Endothelial cell of hepatic sinusoid (primary cell): ENCODE data around the gene USP17L18.
"Not testable (repeated sequence)": the region's sequence is repeated elsewhere in the genome, so short reads cannot be mapped to it uniquely, and the experiment has no call there.

Source experiments
- in situ Hi-C: cut with HindIII; loops from 2 replicates; pipeline ENCODE4 v1.10.0; 2017; ENCODE audit warnings: low sequenced_read_pairs

Gene USP17L18, protein sequence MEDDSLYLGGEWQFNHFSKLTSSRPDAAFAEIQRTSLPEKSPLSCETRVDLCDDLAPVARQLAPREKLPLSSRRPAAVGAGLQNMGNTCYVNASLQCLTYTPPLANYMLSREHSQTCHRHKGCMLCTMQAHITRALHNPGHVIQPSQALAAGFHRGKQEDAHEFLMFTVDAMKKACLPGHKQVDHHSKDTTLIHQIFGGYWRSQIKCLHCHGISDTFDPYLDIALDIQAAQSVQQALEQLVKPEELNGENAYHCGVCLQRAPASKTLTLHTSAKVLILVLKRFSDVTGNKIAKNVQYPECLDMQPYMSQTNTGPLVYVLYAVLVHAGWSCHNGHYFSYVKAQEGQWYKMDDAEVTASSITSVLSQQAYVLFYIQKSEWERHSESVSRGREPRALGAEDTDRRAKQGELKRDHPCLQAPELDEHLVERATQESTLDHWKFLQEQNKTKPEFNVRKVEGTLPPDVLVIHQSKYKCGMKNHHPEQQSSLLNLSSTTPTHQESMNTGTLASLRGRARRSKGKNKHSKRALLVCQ

DNA sequence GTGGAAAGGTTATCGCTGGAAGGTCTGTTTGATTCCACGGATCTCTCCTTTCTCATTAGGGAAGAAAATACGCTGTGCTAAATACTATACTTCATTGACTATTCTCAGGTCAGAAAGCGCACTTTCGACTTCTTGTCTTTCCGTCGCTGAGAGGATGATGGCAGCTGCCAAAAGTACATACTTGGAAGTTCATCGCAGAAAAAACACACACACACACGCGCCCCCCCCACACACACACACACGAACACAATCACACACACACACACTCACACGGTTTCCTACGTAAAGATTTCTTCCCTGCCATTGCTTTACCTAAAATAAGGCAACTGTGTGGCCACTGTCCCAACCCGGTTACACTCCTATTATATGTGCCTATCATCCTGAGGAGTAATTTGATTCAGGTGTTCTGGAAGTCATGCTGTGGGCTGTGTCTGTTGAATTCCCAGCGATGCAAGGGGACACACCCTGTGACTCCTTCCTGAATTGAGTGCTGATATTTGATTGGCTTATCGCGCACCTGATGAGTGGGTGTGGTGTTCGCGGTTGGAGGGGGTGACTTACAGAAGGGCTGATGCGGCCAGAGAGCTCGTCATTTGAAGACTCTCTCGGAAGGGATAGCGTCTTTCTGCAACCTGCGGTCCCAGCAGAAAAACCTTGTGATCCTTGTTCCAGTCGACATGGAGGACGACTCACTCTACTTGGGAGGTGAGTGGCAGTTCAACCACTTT, at the start of gene USP17L18:
TSS of gene USP17L18 (plus strand) at position 678 of the 728 bp plus-strand sequence. CDS start at position 678, 0 bp downstream.
- in situ Hi-C loops, result not testable (repeated sequence)

DNA sequence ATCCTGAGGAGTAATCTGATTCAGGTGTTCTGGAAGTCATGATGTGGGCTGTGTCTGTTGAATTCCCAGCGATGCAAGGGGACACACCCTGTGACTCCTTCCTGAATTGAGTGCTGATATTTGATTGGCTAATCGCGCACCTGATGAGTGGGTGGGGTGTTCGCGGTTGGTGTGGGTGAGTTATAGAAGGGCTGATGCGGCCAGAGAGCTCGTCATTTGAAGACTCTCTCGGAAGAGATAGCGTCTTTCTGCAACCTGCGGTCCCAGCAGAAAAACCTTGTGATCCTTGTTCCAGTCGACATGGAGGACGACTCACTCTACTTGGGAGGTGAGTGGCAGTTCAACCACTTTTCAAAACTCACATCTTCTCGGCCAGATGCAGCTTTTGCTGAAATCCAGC, 38.1 kb upstream of the USP17L18 start, which contains the start of gene USP17L10:
TSS of gene USP17L10 (plus strand) at position 301 of the 400 bp plus-strand sequence. CDS start at position 301, 0 bp downstream.
- in situ Hi-C loops, result not testable (repeated sequence)

DNA sequence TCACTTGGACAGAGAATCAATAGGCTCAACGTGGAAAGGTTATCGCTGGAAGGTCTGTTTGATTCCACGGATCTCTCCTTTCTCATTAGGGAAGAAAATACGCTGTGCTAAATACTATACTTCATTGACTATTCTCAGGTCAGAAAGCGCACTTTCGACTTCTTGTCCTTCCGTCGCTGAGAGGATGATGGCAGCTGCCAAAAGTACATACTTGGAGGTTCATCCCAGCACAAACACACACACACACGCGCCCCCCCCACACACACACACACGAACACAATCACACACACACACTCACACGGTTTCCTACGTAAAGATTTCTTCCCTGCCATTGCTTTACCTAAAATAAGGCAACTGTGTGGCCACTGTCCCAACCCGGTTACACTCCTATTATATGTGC, 33.7 kb upstream of the USP17L18 start:
- in situ Hi-C loops, result not testable (repeated sequence)

DNA sequence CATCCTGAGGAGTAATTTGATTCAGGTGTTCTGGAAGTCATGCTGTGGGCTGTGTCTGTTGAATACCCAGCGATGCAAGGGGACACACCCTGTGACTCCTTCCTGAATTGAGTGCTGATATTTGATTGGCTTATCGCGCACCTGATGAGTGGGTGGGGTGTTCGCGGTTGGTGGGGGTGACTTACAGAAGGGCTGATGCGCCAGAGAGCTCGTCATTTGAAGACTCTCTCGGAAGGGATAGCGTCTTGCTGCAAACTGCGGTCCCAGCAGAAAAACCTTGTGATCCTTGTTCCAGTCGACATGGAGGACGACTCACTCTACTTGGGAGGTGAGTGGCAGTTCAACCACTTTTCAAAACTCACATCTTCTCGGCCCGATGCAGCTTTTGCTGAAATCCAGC, 33.3 kb upstream of the USP17L18 start, which contains the start of gene USP17L11:
TSS of gene USP17L11 (plus strand) at position 301 of the 400 bp plus-strand sequence. CDS start at position 301, 0 bp downstream.
- in situ Hi-C loops, result not testable (repeated sequence)

DNA sequence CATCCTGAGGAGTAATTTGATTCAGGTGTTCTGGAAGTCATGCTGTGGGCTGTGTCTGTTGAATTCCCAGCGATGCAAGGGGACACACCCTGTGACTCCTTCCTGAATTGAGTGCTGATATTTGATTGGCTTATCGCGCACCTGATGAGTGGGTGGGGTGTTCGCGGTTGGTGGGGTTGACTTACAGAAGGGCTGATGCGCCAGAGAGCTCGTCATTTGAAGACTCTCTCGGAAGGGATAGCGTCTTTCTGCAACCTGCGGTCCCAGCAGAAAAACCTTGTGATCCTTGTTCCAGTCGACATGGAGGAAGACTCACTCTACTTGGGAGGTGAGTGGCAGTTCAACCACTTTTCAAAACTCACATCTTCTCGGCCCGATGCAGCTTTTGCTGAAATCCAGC, 28.6 kb upstream of the USP17L18 start, which contains the start of gene USP17L12:
TSS of gene USP17L12 (plus strand) at position 301 of the 400 bp plus-strand sequence. CDS start at position 301, 0 bp downstream.
- in situ Hi-C loops, result not testable (repeated sequence)

DNA sequence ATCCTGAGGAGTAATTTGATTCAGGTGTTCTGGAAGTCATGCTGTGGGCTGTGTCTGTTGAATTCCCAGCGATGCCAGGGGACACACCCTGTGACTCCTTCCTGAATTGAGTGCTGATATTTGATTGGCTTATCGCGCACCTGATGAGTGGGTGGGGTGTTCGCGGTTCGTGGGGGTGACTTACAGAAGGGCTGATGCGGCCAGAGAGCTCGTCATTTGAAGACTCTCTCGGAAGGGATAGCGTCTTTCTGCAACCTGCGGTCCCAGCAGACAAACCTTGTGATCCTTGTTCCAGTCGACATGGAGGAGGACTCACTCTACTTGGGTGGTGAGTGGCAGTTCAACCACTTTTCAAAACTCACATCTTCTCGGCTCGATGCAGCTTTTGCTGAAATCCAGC, 23.8 kb upstream of the USP17L18 start, which contains the start of gene USP17L13:
TSS of gene USP17L13 (plus strand) at position 301 of the 400 bp plus-strand sequence. CDS start at position 301, 0 bp downstream.
- in situ Hi-C loops, result not testable (repeated sequence)

DNA sequence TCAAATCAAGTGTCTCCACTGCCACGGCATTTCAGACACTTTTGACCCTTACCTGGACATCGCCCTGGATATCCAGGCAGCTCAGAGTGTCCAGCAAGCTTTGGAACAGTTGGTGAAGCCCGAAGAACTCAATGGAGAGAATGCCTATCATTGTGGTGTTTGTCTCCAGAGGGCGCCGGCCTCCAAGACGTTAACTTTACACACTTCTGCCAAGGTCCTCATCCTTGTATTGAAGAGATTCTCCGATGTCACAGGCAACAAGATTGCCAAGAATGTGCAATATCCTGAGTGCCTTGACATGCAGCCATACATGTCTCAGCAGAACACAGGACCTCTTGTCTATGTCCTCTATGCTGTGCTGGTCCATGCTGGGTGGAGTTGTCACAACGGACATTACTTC, 18.2 kb upstream of the USP17L18 start:
- in situ Hi-C loops, result not testable (repeated sequence)

DNA sequence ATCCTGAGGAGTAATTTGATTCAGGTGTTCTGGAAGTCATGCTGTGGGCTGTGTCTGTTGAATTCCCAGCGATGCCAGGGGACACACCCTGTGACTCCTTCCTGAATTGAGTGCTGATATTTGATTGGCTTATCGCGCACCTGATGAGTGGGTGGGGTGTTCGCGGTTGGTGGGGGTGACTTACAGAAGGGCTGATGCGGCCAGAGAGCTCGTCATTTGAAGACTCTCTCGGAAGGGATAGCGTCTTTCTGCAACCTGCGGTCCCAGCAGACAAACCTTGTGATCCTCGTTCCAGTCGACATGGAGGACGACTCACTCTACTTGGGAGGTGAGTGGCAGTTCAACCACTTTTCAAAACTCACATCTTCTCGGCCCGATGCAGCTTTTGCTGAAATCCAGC, 14.3 kb upstream of the USP17L18 start, which contains the start of gene USP17L15:
TSS of gene USP17L15 (plus strand) at position 301 of the 400 bp plus-strand sequence. CDS start at position 301, 0 bp downstream.
- in situ Hi-C loops, result not testable (repeated sequence)

DNA sequence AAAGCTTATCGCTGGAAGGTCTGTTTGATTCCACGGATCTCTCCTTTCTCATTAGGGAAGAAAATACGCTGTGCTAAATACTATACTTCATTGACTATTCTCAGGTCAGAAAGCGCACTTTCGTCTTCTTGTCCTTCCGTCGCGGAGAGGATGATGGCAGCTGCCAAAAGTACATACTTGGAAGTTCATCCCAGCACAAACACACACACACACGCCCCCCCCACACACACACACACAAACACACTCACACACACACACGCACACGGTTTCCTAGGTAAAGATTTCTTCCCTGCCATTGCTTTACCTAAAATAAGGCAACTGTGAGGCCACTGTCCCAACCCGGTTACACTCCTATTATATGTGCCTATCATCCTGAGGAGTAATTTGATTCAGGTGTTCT, 10.0 kb upstream of the USP17L18 start:
- in situ Hi-C loops, result not testable (repeated sequence)

DNA sequence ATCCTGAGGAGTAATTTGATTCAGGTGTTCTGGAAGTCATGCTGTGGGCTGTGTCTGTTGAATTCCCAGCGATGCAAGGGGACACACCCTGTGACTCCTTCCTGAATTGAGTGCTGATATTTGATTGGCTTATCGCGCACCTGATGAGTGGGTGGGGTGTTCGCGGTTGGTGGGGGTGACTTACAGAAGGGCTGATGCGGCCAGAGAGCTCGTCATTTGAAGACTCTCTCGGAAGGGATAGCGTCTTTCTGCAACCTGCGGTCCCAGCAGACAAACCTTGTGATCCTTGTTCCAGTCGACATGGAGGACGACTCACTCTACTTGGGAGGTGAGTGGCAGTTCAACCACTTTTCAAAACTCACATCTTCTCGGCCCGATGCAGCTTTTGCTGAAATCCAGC, 4.9 kb upstream of the USP17L18 start, which contains the start of gene USP17L17:
TSS of gene USP17L17 (plus strand) at position 301 of the 400 bp plus-strand sequence. CDS start at position 301, 0 bp downstream.
- in situ Hi-C loops, result not testable (repeated sequence)

DNA sequence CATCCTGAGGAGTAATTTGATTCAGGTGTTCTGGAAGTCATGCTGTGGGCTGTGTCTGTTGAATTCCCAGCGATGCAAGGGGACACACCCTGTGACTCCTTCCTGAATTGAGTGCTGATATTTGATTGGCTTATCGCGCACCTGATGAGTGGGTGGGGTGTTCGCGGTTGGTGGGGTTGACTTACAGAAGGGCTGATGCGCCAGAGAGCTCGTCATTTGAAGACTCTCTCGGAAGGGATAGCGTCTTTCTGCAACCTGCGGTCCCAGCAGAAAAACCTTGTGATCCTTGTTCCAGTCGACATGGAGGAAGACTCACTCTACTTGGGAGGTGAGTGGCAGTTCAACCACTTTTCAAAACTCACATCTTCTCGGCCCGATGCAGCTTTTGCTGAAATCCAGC, 4.6 kb downstream of the USP17L18 start, which contains the start of gene USP17L19:
TSS of gene USP17L19 (plus strand) at position 301 of the 400 bp plus-strand sequence. CDS start at position 301, 0 bp downstream.
- in situ Hi-C loops, result not testable (repeated sequence)

DNA sequence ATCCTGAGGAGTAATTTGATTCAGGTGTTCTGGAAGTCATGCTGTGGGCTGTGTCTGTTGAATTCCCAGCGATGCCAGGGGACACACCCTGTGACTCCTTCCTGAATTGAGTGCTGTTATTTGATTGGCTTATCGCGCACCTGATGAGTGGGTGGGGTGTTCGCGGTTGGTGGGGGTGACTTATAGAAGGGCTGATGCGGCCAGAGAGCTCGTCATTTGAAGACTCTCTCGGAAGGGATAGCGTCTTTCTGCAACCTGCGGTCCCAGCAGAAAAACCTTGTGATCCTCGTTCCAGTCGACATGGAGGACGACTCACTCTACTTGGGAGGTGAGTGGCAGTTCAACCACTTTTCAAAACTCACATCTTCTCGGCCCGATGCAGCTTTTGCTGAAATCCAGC, 9.4 kb downstream of the USP17L18 start, which contains the start of gene USP17L20:
TSS of gene USP17L20 (plus strand) at position 301 of the 400 bp plus-strand sequence. CDS start at position 301, 0 bp downstream.
- in situ Hi-C loops, result not testable (repeated sequence)

DNA sequence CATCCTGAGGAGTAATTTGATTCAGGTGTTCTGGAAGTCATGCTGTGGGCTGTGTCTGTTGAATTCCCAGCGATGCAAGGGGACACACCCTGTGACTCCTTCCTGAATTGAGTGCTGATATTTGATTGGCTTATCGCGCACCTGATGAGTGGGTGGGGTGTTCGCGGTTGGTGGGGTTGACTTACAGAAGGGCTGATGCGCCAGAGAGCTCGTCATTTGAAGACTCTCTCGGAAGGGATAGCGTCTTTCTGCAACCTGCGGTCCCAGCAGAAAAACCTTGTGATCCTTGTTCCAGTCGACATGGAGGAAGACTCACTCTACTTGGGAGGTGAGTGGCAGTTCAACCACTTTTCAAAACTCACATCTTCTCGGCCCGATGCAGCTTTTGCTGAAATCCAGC, 14.1 kb downstream of the USP17L18 start, which contains the start of gene USP17L21:
TSS of gene USP17L21 (plus strand) at position 301 of the 400 bp plus-strand sequence. CDS start at position 301, 0 bp downstream.
- in situ Hi-C loops, result not testable (repeated sequence)

DNA sequence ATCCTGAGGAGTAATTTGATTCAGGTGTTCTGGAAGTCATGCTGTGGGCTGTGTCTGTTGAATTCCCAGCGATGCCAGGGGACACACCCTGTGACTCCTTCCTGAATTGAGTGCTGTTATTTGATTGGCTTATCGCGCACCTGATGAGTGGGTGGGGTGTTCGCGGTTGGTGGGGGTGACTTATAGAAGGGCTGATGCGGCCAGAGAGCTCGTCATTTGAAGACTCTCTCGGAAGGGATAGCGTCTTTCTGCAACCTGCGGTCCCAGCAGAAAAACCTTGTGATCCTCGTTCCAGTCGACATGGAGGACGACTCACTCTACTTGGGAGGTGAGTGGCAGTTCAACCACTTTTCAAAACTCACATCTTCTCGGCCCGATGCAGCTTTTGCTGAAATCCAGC, 18.9 kb downstream of the USP17L18 start, which contains the start of gene USP17L22:
TSS of gene USP17L22 (plus strand) at position 301 of the 400 bp plus-strand sequence. CDS start at position 301, 0 bp downstream.
- in situ Hi-C loops, result not testable (repeated sequence)

DNA sequence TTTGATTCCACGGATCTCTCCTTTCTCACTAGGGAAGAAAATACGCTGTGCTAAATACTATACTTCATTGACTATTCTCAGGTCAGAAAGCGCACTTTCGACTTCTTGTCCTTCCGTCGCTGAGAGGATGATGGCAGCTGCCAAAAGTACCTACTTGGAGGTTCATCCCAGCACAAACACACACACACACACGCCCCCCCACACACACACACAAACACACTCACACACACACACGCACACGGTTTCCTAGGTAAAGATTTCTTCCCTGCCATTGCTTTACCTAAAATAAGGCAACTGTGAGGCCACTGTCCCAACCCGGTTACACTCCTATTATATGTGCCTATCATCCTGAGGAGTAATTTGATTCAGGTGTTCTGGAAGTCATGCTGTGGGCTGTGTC, 23.3 kb downstream of the USP17L18 start:
- in situ Hi-C loops, result not testable (repeated sequence)
